GM23248 (cell line): ENCODE measurements around the gene SLC30A7. TPM values are rescaled to one million over a fixed set of nuclear protein-coding genes. Genes with fewer than 3 reads are reported as not detected.
A peak's percentile ranks its signal among the peaks of the same experiment; 100 is the strongest.
"Not testable (repeated sequence)": the region's sequence is repeated elsewhere in the genome, so short reads cannot be mapped to it uniquely, and the experiment has no call there.

Experiments used
- DNase-seq: peaks from one replicate; pipeline ENCODE4 v3.0.0-alpha.2; 2015
- H2AFZ ChIP-seq: fragments of 200-600 bp; sonication (generic); 2 replicates; pipeline ENCODE4 v1.6.1; 2016; ENCODE audit warnings: antibody characterized with exemption
- H3F3A ChIP-seq: fragments of 200-600 bp; sonication (generic); 2 replicates; pipeline ENCODE4 v1.6.1; 2016; ENCODE audit warnings: mild to moderate bottlenecking, antibody characterized with exemption, mixed run types; ENCODE audit not compliant: insufficient read depth
- H3K27ac ChIP-seq: fragments of 200-600 bp; sonication (generic); 2 replicates; pipeline ENCODE4 v1.5.1; 2016; ENCODE audit warnings: mild to moderate bottlenecking
- H3K27me3 ChIP-seq: fragments of 200-600 bp; sonication (generic); replicated peaks from 2 replicates; pipeline ENCODE4 v1.6.1; 2016; ENCODE audit warnings: mild to moderate bottlenecking; ENCODE audit not compliant: insufficient read depth
- H3K36me3 ChIP-seq: fragments of 200-600 bp; sonication (generic); 2 replicates; pipeline ENCODE4 v1.6.1; 2016; ENCODE audit warnings: low read depth, mild to moderate bottlenecking
- H3K4me1 ChIP-seq: fragments of 200-600 bp; sonication (generic); 2 replicates; pipeline ENCODE4 v1.6.1; 2016; ENCODE audit warnings: mild to moderate bottlenecking; ENCODE audit not compliant: insufficient read depth
- H3K4me2 ChIP-seq: fragments of 200-600 bp; sonication (generic); one replicate; pipeline ENCODE4 v1.6.1; 2016; ENCODE audit warnings: mild to moderate bottlenecking; ENCODE audit not compliant: unreplicated experiment
- H3K4me3 ChIP-seq: fragments of 200-600 bp; sonication (generic); 2 replicates; pipeline ENCODE4 v1.5.1; 2016; ENCODE audit warnings: mild to moderate bottlenecking
- H3K79me2 ChIP-seq: fragments of 200-600 bp; sonication (generic); 2 replicates; pipeline ENCODE4 v1.6.1; 2016; ENCODE audit warnings: mild to moderate bottlenecking; ENCODE audit not compliant: insufficient read depth
- H3K9ac ChIP-seq: fragments of 200-600 bp; sonication (generic); 2 replicates; pipeline ENCODE4 v1.6.1; 2016; ENCODE audit warnings: mild to moderate bottlenecking
- H3K9me2 ChIP-seq: fragments of 200-600 bp; sonication (generic); 2 replicates; pipeline ENCODE4 v1.6.1; 2016; ENCODE audit warnings: mixed run types, mild to moderate bottlenecking, moderate library complexity; ENCODE audit not compliant: insufficient read depth
- H3K9me3 ChIP-seq: fragments of 200-600 bp; sonication (generic); one replicate; pipeline ENCODE4 v1.6.1; 2017; ENCODE audit warnings: low read depth
- H4K20me1 ChIP-seq: fragments of 200-600 bp; sonication (generic); 2 replicates; pipeline ENCODE4 v1.6.0; 2016; ENCODE audit not compliant: insufficient read depth
- EZH2 ChIP-seq: fragments of 200-600 bp; sonication (generic); IDR thresholded peaks from 2 replicates; pipeline ENCODE4 v1.6.1; 2018; ENCODE audit warnings: antibody characterized with exemption, mild to moderate bottlenecking; ENCODE audit not compliant: insufficient read depth, poor library complexity, severe bottlenecking
- EZH2phosphoT487 ChIP-seq: fragments of 200-600 bp; sonication (generic); IDR thresholded peaks from 2 replicates; pipeline ENCODE4 v1.6.1; 2018; ENCODE audit warnings: antibody characterized with exemption, moderate library complexity, mild to moderate bottlenecking, low read depth; ENCODE audit not compliant: insufficient read depth
- WGBS, 2 experiments: methylation state at CpG; one replicate each; pipeline ENCODE4 v1.1.6; 2015 to 2017; ENCODE audit warnings: low lambda C conversion rate in 2 of 2, low coverage in 1 of 2; ENCODE audit errors: missing lambda C conversion rate in 2 of 2; 5-methylcytosine and 5-hydroxymethylcytosine counted together
- in situ Hi-C: fragments of 300-500 bp; cut with MboI; formaldehyde crosslinking; loops from 2 replicates; pipeline ENCODE4 v1.15.0; 2020
- polyA plus RNA-seq: library from polyadenylated mRNA; unstranded; fragments of >200 nt; fragmentation: Nextera tagmentation; extraction: Ambion mirVana; gene quantifications from 2 replicates; pipeline ENCODE4 v1.2.1, GENCODE V29; 2016
- total RNA-seq: library from RNA; depleted of rRNA; stranded (reverse); fragments of >200 nt; shearing (Covaris generic); gene quantifications from 2 replicates; pipeline ENCODE4 v1.2.3, GENCODE V29; 2014

The SLC30A7 gene
- total and polyA plus RNA-seq, 2 experiments from 2014 or later: 35.2 to 65.7 TPM

- TF ChIP-seq EZH2phosphoT487 (no peak), EZH2 (no peak)
- in situ Hi-C loops: no loop called here
These were observed 42.9 kb upstream of the SLC30A7 start for GRCh38 chr1:100852976-100853375.

GRCh38 chr1:100855116-100855515 is 40.8 kb upstream of the SLC30A7 start:
- H3K4me1 ChIP-seq: peaks cover 15% of the 10 kb centered on the region
- H3K4me2 ChIP-seq, H3K79me2 ChIP-seq, H4K20me1 ChIP-seq, H3K9me2 ChIP-seq, H3K9me3 ChIP-seq, in situ Hi-C loops, H3K27me3 ChIP-seq, H2AFZ ChIP-seq, H3K9ac ChIP-seq, H3K4me3 ChIP-seq, H3F3A ChIP-seq, H3K36me3 ChIP-seq: not testable (repeated sequence)
- peak; percentile 56 for DNase-seq
- peak overlapping the region; percentile 9; the same call in 1 of the 2 replicates for H3K27ac ChIP-seq

More at GRCh38 chr1:100852976-100853375, 42.9 kb upstream of the SLC30A7 start:
- Histone ChIP-seq H3K36me3 (no peaks in the 10 kb centered on the region), H2AFZ (no peak overlapping the region), H3K4me2 (no peak overlapping the region), H3K4me1 (peaks cover 12% of the 10 kb centered on the region; the same call in 1 of the 2 replicates), H3F3A (peaks cover 6% of the 10 kb centered on the region; the same call in 1 of the 2 replicates), H3K4me3 (no peak overlapping the region), H4K20me1 (no peaks in the 10 kb centered on the region), H3K9ac (no peak overlapping the region), H3K79me2 (no peaks in the 10 kb centered on the region), H3K9me2 (no peaks in the 10 kb centered on the region), H3K9me3 (no peaks in the 10 kb centered on the region), H3K27me3 (no peaks in the 10 kb centered on the region), H3K27ac (no peak overlapping the region)
- WGBS, 2 experiments: 90 to 94% methylated on average over 3 of the region's 3 CpGs
- DNase-seq: no peak

- Histone ChIP-seq H2AFZ (peak overlapping the region; percentile 42), H3K9me3 (no peaks in the 10 kb centered on the region), H3K27me3 (no peaks in the 10 kb centered on the region), H3K4me3 (no peak overlapping the region), H3K4me1 (peaks cover 40% of the 10 kb centered on the region), H3K27ac (peak overlapping the region; percentile 76), H3K9ac (no peak overlapping the region), H3K9me2 (no peaks in the 10 kb centered on the region), H3F3A (peaks cover 23% of the 10 kb centered on the region), H4K20me1 (no peaks in the 10 kb centered on the region), H3K36me3 (no peaks in the 10 kb centered on the region), H3K79me2 (no peaks in the 10 kb centered on the region), H3K4me2 (no peak overlapping the region)
- peak; percentile 64 for DNase-seq
- 56 to 57% methylated on average over 3 of the region's 3 CpGs for WGBS, 2 experiments
- in situ Hi-C loops: loop anchor here (10.0 kb wide), 1 partner anchor 256 kb away; no protein-coding TSS in a partner anchor
- TF ChIP-seq EZH2phosphoT487: no peak
- TF ChIP-seq EZH2: no peak
These were observed 35.4 kb upstream of the SLC30A7 start for GRCh38 chr1:100860397-100860991.

GRCh38 chr1:100861379-100861778 is 34.5 kb upstream of the SLC30A7 start:
- no peak overlapping the region for H2AFZ ChIP-seq
- peaks cover 49% of the 10 kb centered on the region for H3K4me1 ChIP-seq
- whole genome bisulfite sequencing, 2 experiments: 45 to 48% methylated on average over 1 of the region's 1 CpG
- H3K4me2 ChIP-seq: peak overlapping the region; percentile 12
- no peaks in the 10 kb centered on the region for H3K36me3 ChIP-seq
- TF ChIP-seq EZH2 (no peak), EZH2phosphoT487 (no peak)
- peak overlapping the region; percentile 76 for H3K27ac ChIP-seq
- no peaks in the 10 kb centered on the region for H3K9me2 ChIP-seq
- DNase-seq: peak; percentile 81
- peaks cover 31% of the 10 kb centered on the region for H3F3A ChIP-seq
- no peaks in the 10 kb centered on the region for H3K9me3 ChIP-seq
- H3K27me3 ChIP-seq: no peaks in the 10 kb centered on the region
- in situ Hi-C loops: loop anchor here (10.0 kb wide), 1 partner anchor 257 kb away; no protein-coding TSS in a partner anchor
- no peak overlapping the region for H3K4me3 ChIP-seq
- H3K9ac ChIP-seq: 0 out of 2 replicates have a peak overlapping the region, but pooled peaks have one; percentile 32
- H3K79me2 ChIP-seq: no peaks in the 10 kb centered on the region
- no peaks in the 10 kb centered on the region for H4K20me1 ChIP-seq

- peak; percentile 83 for DNase-seq
- Histone ChIP-seq H3K27ac (peak overlapping the region; percentile 76), H3F3A (peaks cover 36% of the 10 kb centered on the region), H3K27me3 (no peaks in the 10 kb centered on the region), H3K36me3 (no peaks in the 10 kb centered on the region), H3K9ac (peak overlapping the region; percentile 32), H3K4me2 (peak overlapping the region; percentile 71), H3K4me1 (peaks cover 53% of the 10 kb centered on the region), H3K4me3 (0 out of 2 replicates have a peak overlapping the region, but pooled peaks have one; percentile 17), H3K9me3 (no peaks in the 10 kb centered on the region), H4K20me1 (no peaks in the 10 kb centered on the region), H2AFZ (peak overlapping the region; percentile 16), H3K9me2 (no peaks in the 10 kb centered on the region), H3K79me2 (no peaks in the 10 kb centered on the region)
- TF ChIP-seq EZH2phosphoT487: no peak
- no peak for TF ChIP-seq EZH2
- 5 to 13% methylated on average over 2 of the region's 2 CpGs for WGBS, 2 experiments
- in situ Hi-C loops: loop anchor here (10.0 kb wide), 1 partner anchor 258 kb away; no protein-coding TSS in a partner anchor
These were observed 33.3 kb upstream of the SLC30A7 start for GRCh38 chr1:100862591-100862990.
